GM12865 (cell line): ENCODE measurements around the gene GPSM1.

Experiments
- DNase-seq: peaks from one replicate; pipeline ENCODE4 v3.0.0; 2010; ENCODE audit warnings: low read depth
- H3K4me3 ChIP-seq: 2 replicates; pipeline ENCODE4 v1.5.1; 2011; ENCODE audit warnings: mild to moderate bottlenecking, low read depth, low read length, control low read depth
- CTCF ChIP-seq: IDR thresholded peaks from 2 replicates; pipeline ENCODE4 v1.5.1; 2011; ENCODE audit warnings: low read length, control low read depth, low read depth, inconsistent platforms; ENCODE audit not compliant: insufficient read depth; ENCODE audit errors: missing control alignments

The GPSM1 gene

GRCh38 chr9:136339958-136340310 lies 12.6 kb downstream of the GPSM1 start:
- no peak for DNase-seq
- no peak overlapping the region for H3K4me3 ChIP-seq
- TF ChIP-seq CTCF, result no peak

- no peak for DNase-seq
- no peak overlapping the region for H3K4me3 ChIP-seq
- TF ChIP-seq CTCF, result no peak
Observed at GRCh38 chr9:136340356-136341041, 13.2 kb downstream of the GPSM1 start.

- TF ChIP-seq CTCF, result no peak
- DNase-seq, result no peak
- no peak overlapping the region for H3K4me3 ChIP-seq
Observed at GRCh38 chr9:136341042-136341655, 13.8 kb downstream of the GPSM1 start.

- no peak overlapping the region for H3K4me3 ChIP-seq
- no peak for TF ChIP-seq CTCF
- no peak for DNase-seq
Observed at GRCh38 chr9:136341769-136342168, 14.4 kb downstream of the GPSM1 start.

- DNase-seq, result peak; percentile 72
- no peak overlapping the region for H3K4me3 ChIP-seq
- no peak for TF ChIP-seq CTCF
Observed at GRCh38 chr9:136342181-136343120, 15.1 kb downstream of the GPSM1 start.

- no peak for TF ChIP-seq CTCF
- no peak overlapping the region for H3K4me3 ChIP-seq
- no peak for DNase-seq
Observed at GRCh38 chr9:136343121-136343883, 16.0 kb downstream of the GPSM1 start.
